Adrenal gland (tissue), 5 donors: ENCODE measurements around the gene KIAA0753.
A peak's percentile ranks its signal among the peaks of the same experiment; 100 is the strongest.

ENCODE experiments used
- CTCF ChIP-seq, 6 experiments: fragments of 450-650 bp in 4 of 6; fragments of 200-600 bp in 2 of 6; sonication (generic) in 1 of 6; IDR thresholded peaks; 1 replicate in 5 of 6; 2 replicates in 1 of 6; pipeline versions ENCODE4 v1.5.1 to v1.8.0; 2016 to 2021; ENCODE audit warnings: antibody characterized with exemption in 6 of 6, mild to moderate bottlenecking in 2 of 6, moderate library complexity in 1 of 6
- POLR2A ChIP-seq, 2 donors: fragments of 450-650 bp; IDR thresholded peaks; one replicate each; pipeline ENCODE4 v1.6.1; 2017; ENCODE audit warnings: antibody characterized with exemption in 2 of 2, mild to moderate bottlenecking in 2 of 2, moderate library complexity in 1 of 2
- donor health status: DM: no; HTN: no; CAD: no.

GRCh38 chr17:6651919-6652452, 11.5 kb upstream of the KIAA0753 start:
- TF ChIP-seq CTCF (IDR thresholded peaks at IDR 0.05) (peak in 1 of 6 experiments; percentile 15), POLR2A (IDR thresholded peaks at IDR 0.05) (no peak)
